Heart left ventricle (tissue), 16 donors: Measurements from ENCODE around the gene SPC24. TPM values are rescaled to one million over a fixed set of nuclear protein-coding genes. Genes with fewer than 3 reads are reported as not detected.

Experiments used
- ATAC-seq, 4 donors: fragments of 200-7000 bp; cut with Tn5 transposase; one replicate each; pipeline ENCODE4 v1.9.1; 2020 to 2022; ENCODE audit warnings: moderate library complexity in 4 of 4, mild to moderate bottlenecking in 3 of 4, moderate number of reproducible peaks in 1 of 4
- DNase-seq, 5 donors: peaks; one replicate each; pipeline ENCODE4 v3.0.0-alpha.2; 2020
- H3K27ac ChIP-seq, 12 donors: fragments of 200-600 bp; sonication (generic) in 4 of 12; one replicate each; pipeline versions ENCODE4 v1.5.0 to v1.8.0; 2016 to 2022; ENCODE audit warnings: mild to moderate bottlenecking in 2 of 12
- H3K27me3 ChIP-seq, 9 donors: fragments of 200-600 bp; sonication (generic) in 2 of 9; one replicate each; pipeline versions ENCODE4 v1.5.1 to v1.8.0; 2016 to 2022; ENCODE audit warnings: mild to moderate bottlenecking in 3 of 9
- H3K36me3 ChIP-seq, 9 donors: fragments of 200-600 bp; sonication (generic) in 2 of 9; one replicate each; pipeline versions ENCODE4 v1.5.0 to v1.8.0; 2018 to 2022; ENCODE audit warnings: mild to moderate bottlenecking in 2 of 9
- H3K4me1 ChIP-seq, 12 donors: fragments of 200-600 bp; sonication (generic) in 4 of 12; one replicate each; pipeline versions ENCODE4 v1.5.0 to v1.8.0; 2016 to 2022; ENCODE audit warnings: mild to moderate bottlenecking in 3 of 12
- H3K4me3 ChIP-seq, 12 donors: fragments of 200-600 bp; sonication (generic) in 4 of 12; one replicate each; pipeline versions ENCODE4 v1.5.0 to v1.8.0; 2017 to 2022; ENCODE audit warnings: mild to moderate bottlenecking in 9 of 12, moderate library complexity in 4 of 12
- H3K9me3 ChIP-seq, 12 donors: fragments of 200-600 bp; sonication (generic) in 4 of 12; one replicate each; pipeline versions ENCODE4 v1.5.0 to v1.8.0; 2016 to 2022; ENCODE audit warnings: mild to moderate bottlenecking in 1 of 12
- CTCF ChIP-seq, 12 donors: fragments of 200-600 bp; sonication (generic) in 4 of 12; IDR thresholded peaks; one replicate each; pipeline versions ENCODE4 v1.5.0 to v1.8.0; 2018 to 2022; ENCODE audit warnings: antibody characterized with exemption in 12 of 12, mild to moderate bottlenecking in 5 of 12
- POLR2A ChIP-seq, 2 donors: fragments of 450-650 bp; IDR thresholded peaks; one replicate each; pipeline ENCODE4 v1.6.1; 2017; ENCODE audit warnings: antibody characterized with exemption in 2 of 2, mild to moderate bottlenecking in 2 of 2, moderate library complexity in 2 of 2
- WGBS, 4 donors: extraction: QIAGEN DNeasy Blood & Tissue Kit in 2 of 4; methylation state at CpG; one replicate each; pipeline versions ENCODE4 v1.1.5 to v1.1.7; 2013 to 2018; 5-methylcytosine and 5-hydroxymethylcytosine counted together
- intact Hi-C, 10 donors: fragments of 100-400 bp; cut with DNase I; formaldehyde crosslinking; loops; one replicate each; pipeline versions ENCODE4 v1.11.1 to v1.14.2; 2022
- polyA plus RNA-seq, 2 donors: library from polyadenylated mRNA; stranded (reverse); fragments of 200-250 nt; gene quantifications; one replicate each; pipeline ENCODE4 v1.2.3, GENCODE V29; 2013
- total RNA-seq, 9 donors: library from RNA; depleted of rRNA in 2 of 9; stranded (reverse); fragments of >200 nt in 2 of 9; fragmentation: NEBNext Ultra II Directional in 3 of 9; extraction: Animal tissue kit (Norgen Biotek cat#: 25700) in 3 of 9; gene quantifications; one replicate each; pipeline versions ENCODE4 v1.1.0 to v1.2.4, GENCODE V29; 2016 to 2023
- donor health status: ischemic (EF 13 %, LVEDD 7.1; RV severe dilation, severe dysfunction).
- donor health status: healthy with polysubstance abuse.
- donor health status: DM: no; HTN: yes; CAD: no.
- donor health status: DM: no; HTN: no; CAD: no.
- donor health status: ischemic (EF 25% LVEDD 6.9; RV normal size, moderate dysfunction).
- donor health status: ischemic (EF 25% LVEDD 5.7; RV mildly dilated, moderate dysfunction).
- donor health status: healthy.
- donor health status: DM: yes; HTN: yes; CAD: no.
- donor health status: ischemic (EF 35%, LVEDD 5.7; RV mildly dilated, moderate dysfunction).
- donor health status: nonischemic (EF 11% LVEDD 7.7; RV severe dilation, severe dysfunction).
- donor health status: DM: yes; HTN: yes; CAD: no.
- donor health status: PGD.
- donor health status: ischemic (EF 29% LVEDD 5.4; RV normal size, mild dysfunction).
- donor health status: nonischemic (EF 23%, LVEDD 6.1; RV moderate dilation, normal function).

The SPC24 gene
- total and polyA plus RNA-seq, 11 donors, result 1.4 to 10.7 (median 4.9) TPM

- H3K4me3 ChIP-seq, result peak overlapping the region in 8 of 12 donors; percentile 70 to 96 (median 80)
- peaks cover 0 to 58% (median 45%) of the 10 kb centered on the region in 9 donors for H3K36me3 ChIP-seq
- H3K27me3 ChIP-seq, result peaks cover 0 to 6% (median 0%) of the 10 kb centered on the region in 9 donors
- H3K4me1 ChIP-seq, result peaks cover 8 to 63% (median 52%) of the 10 kb centered on the region in 12 donors
- DNase-seq (no peak), ATAC-seq (no peak)
- 71 to 83% (median 78%) methylated on average over 7 of the region's 7 CpGs for WGBS, 4 donors
- TF ChIP-seq CTCF (IDR thresholded peaks at IDR 0.05) (no peak), POLR2A (IDR thresholded peaks at IDR 0.05) (no peak)
- intact Hi-C loops, result loop anchor here in 3 of 10 donors (5.0 kb wide), 1 partner anchor 41 kb away; the partner anchor contains the start of gene SPC24 (in 3 of the 3)
- no peaks in the 10 kb centered on the region for H3K9me3 ChIP-seq
- peak overlapping the region; percentile 81 to 100 (median 94) for H3K27ac ChIP-seq
Observed at GRCh38 chr19:11198175-11198534, 42.6 kb upstream of the SPC24 start.

- 1 to 6% (median 1%) methylated on average over 19 to 78 of the region's 78 CpGs for WGBS, 4 donors
- Histone ChIP-seq H3K27me3 (peaks cover 0 to 6% (median 0%) of the 10 kb centered on the region in 9 donors), H3K4me3 (peak within 1 kb of the TSS; percentile 27 to 96 (median 77)), H3K36me3 (peaks cover 0 to 58% (median 49%) of the 10 kb centered on the region in 9 donors), H3K27ac (peak within 1 kb of the TSS; percentile 81 to 100 (median 94)), H3K4me1 (peaks cover 8 to 63% (median 53%) of the 10 kb centered on the region in 12 donors), H3K9me3 (no peaks in the 10 kb centered on the region)
- peak; percentile 63 to 90 (median 82) for ATAC-seq
- peak; percentile 88 to 95 (median 91) for DNase-seq
- intact Hi-C loops, result loop anchor here in 4 of 10 donors (2.0 to 5.0 kb wide), 2 partner anchors 40 to 55 kb away; partner anchors contain the start of gene SPC24 (in 3 of the 4)
- TF ChIP-seq POLR2A (IDR thresholded peaks at IDR 0.05) (peak; percentile 78 to 97), CTCF (IDR thresholded peaks at IDR 0.05) (peak in 4 of 12 donors; percentile 8 to 31 (median 22))
Observed at GRCh38 chr19:11197291-11198174, 42.0 kb upstream of the SPC24 start, which contains the start of gene KANK2. TSS of gene KANK2 (minus strand) at chr19:11197545. CDS start at chr19:11194511, 3,034 bp downstream.

GRCh38 chr19:11196406-11197287 is 41.1 kb upstream of the SPC24 start:
- WGBS, 4 donors, result 7 to 9% (median 8%) methylated on average over 30 to 47 of the region's 47 CpGs
- peak; percentile 63 to 81 (median 66) for DNase-seq
- intact Hi-C loops, result loop anchor here in 4 of 10 donors (2.0 to 5.0 kb wide), 2 partner anchors 39 to 54 kb away; partner anchors contain the start of gene SPC24 (in 3 of the 4)
- Histone ChIP-seq H3K27me3 (peaks cover 0 to 6% (median 0%) of the 10 kb centered on the region in 9 donors), H3K4me3 (peak overlapping the region; percentile 27 to 96 (median 77)), H3K9me3 (no peaks in the 10 kb centered on the region), H3K27ac (peak overlapping the region; percentile 81 to 100 (median 94)), H3K36me3 (peaks cover 0 to 58% (median 46%) of the 10 kb centered on the region in 9 donors), H3K4me1 (peaks cover 13 to 69% (median 61%) of the 10 kb centered on the region in 12 donors)
- TF ChIP-seq CTCF (IDR thresholded peaks at IDR 0.05), result no peak
- TF ChIP-seq POLR2A (IDR thresholded peaks at IDR 0.05), result no peak
- ATAC-seq, result peak in 3 of 4 donors; percentile 25 to 48 (median 47)
